Activated CD4-positive, alpha-beta memory T cell treated with anti-CD3 and anti-CD28 coated beads for 36 hours (primary cell): ENCODE data around the gene ZHX3. TPM values are rescaled to one million over a fixed set of nuclear protein-coding genes. Genes with fewer than 3 reads are reported as not detected.

ENCODE experiments used
- CTCF ChIA-PET: fragments of 350-600 bp; sonication (Branson Sonifier 250); formaldehyde crosslinking; loops from one replicate; lab custom pipeline; 2021; ENCODE audit warnings: antibody characterized with exemption, inconsistent platforms; lab: Charles Lee
- POLR2A ChIA-PET: fragments of 350-600 bp; sonication (Branson Sonifier 250); formaldehyde crosslinking; loops from one replicate; lab custom pipeline; 2021; ENCODE audit warnings: antibody characterized with exemption; lab: Charles Lee
- DNase-seq: peaks from one replicate; pipeline ENCODE4 v3.0.0-alpha.2; 2020
- H3K27ac Mint-ChIP-seq: one replicate; pipeline ENCODE4 v1.8.0; 2021; ENCODE audit warnings: mixed read lengths
- H3K27me3 Mint-ChIP-seq: one replicate; pipeline ENCODE4 v1.8.0; 2021; ENCODE audit warnings: mixed read lengths
- H3K36me3 Mint-ChIP-seq: one replicate; pipeline ENCODE4 v1.8.0; 2021; ENCODE audit warnings: mixed read lengths
- H3K4me1 Mint-ChIP-seq: one replicate; pipeline ENCODE4 v1.8.0; 2021; ENCODE audit warnings: low read depth, mixed read lengths
- H3K4me3 Mint-ChIP-seq: one replicate; pipeline ENCODE4 v1.8.0; 2021; ENCODE audit warnings: mild to moderate bottlenecking, mixed read lengths
- H3K9me3 Mint-ChIP-seq: one replicate; pipeline ENCODE4 v1.8.0; 2021; ENCODE audit warnings: mixed read lengths
- intact Hi-C: fragments of 100-400 bp; cut with micrococcal nuclease; formaldehyde crosslinking; loops from one replicate; pipeline ENCODE4 v1.15.1; 2023
- total RNA-seq, 2 experiments: library from RNA; stranded (reverse); gene quantifications; one replicate each; pipeline ENCODE4 v1.2.3, GENCODE V29; 2021

Gene ZHX3
- total RNA-seq, 2 experiments from 2014 or later: 9.4 to 11.3 TPM

DNA sequence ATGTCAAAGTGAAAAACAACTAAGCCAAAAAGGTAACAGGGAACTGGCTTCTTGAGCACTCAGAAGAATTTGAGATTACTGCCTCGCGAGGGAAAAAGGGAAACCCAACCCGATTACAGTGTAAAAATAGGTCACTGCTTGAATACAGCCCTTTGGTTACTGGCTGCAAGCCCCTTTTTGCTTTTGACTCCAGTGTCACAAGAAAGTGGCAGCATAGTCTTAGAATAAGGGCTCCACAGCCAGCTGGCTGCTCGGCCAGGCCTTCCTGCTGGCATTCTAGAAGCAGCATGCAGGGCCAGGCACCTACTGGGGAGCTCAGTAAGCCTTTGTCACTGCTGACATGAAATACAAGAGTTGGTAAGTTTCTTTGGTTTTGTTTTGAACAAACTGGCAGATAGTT is 83.0 kb downstream of the ZHX3 start:
- no peak for DNase-seq
- H3K27me3 Mint-ChIP-seq: no peaks in the 10 kb centered on the region
- POLR2A ChIA-PET: no interaction called here

DNA sequence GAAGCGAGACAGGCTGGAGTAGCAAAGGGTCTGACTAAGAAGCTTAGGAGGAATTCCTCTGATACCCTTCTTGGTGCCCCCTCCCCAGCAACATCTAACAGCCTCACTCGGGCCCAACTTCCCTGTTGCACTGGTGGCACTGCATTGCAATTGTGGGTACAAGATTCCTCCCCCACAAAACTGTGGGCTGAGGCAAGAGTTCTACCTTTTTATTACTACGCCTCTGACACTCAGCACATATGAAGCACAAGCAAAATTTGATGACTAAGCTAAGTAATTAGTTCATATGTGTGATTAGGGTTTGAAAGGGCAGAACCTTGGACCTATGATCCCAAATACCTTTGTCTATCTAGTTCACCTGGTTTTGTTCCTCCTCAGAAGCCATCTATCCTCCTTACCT is 83.5 kb downstream of the ZHX3 start:
- ChIA-PET CTCF (interaction anchor here (1.0 to 5.2 kb wide), 10 partner anchors 10 to 271 kb away, joined by 4 to 69 read pairs (median 8); no protein-coding TSS in a partner anchor), POLR2A (no interaction called here)
- no peak overlapping the region for H3K4me3 Mint-ChIP-seq
- intact Hi-C loops: loop anchor here (5.0 kb wide), 1 partner anchor 83 kb away; the partner anchor contains the start of gene ZHX3
- H3K9me3 Mint-ChIP-seq: no peaks in the 10 kb centered on the region
- H3K4me1 Mint-ChIP-seq: peaks cover 16% of the 10 kb centered on the region
- H3K27ac Mint-ChIP-seq: no peak overlapping the region
- H3K27me3 Mint-ChIP-seq: no peaks in the 10 kb centered on the region
- H3K36me3 Mint-ChIP-seq: no peaks in the 10 kb centered on the region
- no peak for DNase-seq

More for the DNA sequence above, 83.0 kb downstream of the ZHX3 start:
- CTCF ChIA-PET: interaction anchor here (0.8 to 5.2 kb wide), 6 partner anchors 62 to 265 kb away, joined by 3 to 69 read pairs (median 6); no protein-coding TSS in a partner anchor
- intact Hi-C loops: loop anchor here (5.0 kb wide), 1 partner anchor 83 kb away; the partner anchor contains the start of gene ZHX3
- no peak overlapping the region for H3K27ac Mint-ChIP-seq
- peaks cover 16% of the 10 kb centered on the region for H3K4me1 Mint-ChIP-seq
- H3K4me3 Mint-ChIP-seq: no peak overlapping the region
- H3K9me3 Mint-ChIP-seq: no peaks in the 10 kb centered on the region
- no peaks in the 10 kb centered on the region for H3K36me3 Mint-ChIP-seq

DNA sequence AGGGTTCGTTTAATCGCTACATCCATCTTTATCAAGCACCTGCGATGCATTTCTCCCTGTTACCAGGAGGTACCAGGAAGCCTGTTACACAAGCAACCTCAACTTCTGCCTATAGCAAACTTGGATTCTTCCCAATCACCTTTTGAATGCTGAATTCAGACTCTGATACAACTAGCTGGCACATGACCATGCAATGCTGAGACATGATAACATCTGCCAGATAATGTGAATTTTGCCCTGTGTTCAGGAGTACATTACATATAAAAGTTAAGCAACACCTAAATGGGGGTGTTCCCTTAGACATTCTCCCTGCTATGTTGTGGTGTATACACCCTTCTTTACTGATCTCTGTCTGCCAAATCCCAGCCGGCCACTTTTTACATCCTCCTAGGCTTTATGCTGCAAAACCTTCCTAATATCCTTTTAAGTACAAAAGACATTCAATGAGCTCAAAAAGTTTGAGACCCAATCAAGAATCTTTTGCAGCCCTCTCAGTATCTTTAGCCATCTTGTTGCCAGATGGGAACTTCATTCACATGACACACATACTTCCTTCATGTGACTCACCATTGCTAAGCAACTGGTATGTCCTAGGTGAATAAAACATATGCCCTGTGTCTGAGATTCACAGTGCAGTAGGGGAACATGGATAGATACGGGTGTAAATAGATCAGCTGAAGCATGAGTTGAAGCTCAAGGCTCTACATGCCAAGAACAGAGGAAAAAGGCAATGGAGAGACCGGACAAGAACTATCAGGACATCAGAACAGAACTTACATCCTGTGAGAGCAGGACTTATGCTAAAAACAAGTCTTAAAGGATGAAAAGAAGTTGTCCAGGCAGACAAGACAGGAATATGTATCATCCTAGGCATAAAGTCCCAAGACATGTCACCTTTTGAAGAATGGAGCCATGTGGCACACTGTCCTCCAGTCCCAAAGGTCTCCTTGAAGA is 84.3 kb downstream of the ZHX3 start:
- peaks cover 20% of the 10 kb centered on the region for H3K4me1 Mint-ChIP-seq
- H3K4me3 Mint-ChIP-seq: no peak overlapping the region
- no peak overlapping the region for H3K27ac Mint-ChIP-seq
- ChIA-PET CTCF (interaction anchor here (1.0 to 5.2 kb wide), 18 partner anchors 9 to 271 kb away, joined by 3 to 69 read pairs (median 8); partner anchors contain the start of gene LPIN3), POLR2A (no interaction called here)
- DNase-seq: no peak
- H3K27me3 Mint-ChIP-seq: no peaks in the 10 kb centered on the region
- intact Hi-C loops: loop anchor here (1.0 to 5.0 kb wide), 6 partner anchors 60 to 265 kb away; partner anchors contain the start of genes LPIN3 and ZHX3
- no peaks in the 10 kb centered on the region for H3K36me3 Mint-ChIP-seq
- no peaks in the 10 kb centered on the region for H3K9me3 Mint-ChIP-seq

DNA sequence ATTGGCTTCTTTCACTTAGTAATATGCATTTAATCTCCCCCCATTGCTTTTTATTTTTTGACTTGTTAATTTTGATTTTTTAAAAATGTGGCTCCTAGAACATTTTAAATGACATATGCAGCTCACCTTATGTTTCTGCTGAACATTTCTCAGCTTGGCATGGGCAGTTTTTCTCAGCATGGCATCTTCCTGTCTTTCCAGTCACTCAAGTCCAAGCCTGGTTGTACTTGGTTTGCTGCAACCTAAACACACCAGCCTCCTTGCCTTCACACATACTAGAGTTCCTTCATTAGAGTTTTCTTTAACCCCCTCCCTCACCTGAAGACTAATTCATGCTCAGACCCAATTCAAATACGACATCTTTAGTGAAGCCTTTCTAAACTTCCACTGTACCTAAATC is 86.4 kb downstream of the ZHX3 start:
- POLR2A ChIA-PET: interaction anchor here (1.0 kb wide), 1 partner anchor 226 kb away, joined by 3 read pairs; no protein-coding TSS in a partner anchor
- Mint-ChIP-seq H3K9me3 (no peaks in the 10 kb centered on the region), H3K36me3 (no peaks in the 10 kb centered on the region), H3K27me3 (no peaks in the 10 kb centered on the region), H3K27ac (no peak overlapping the region), H3K4me1 (peaks cover 20% of the 10 kb centered on the region), H3K4me3 (no peak overlapping the region)
- CTCF ChIA-PET: interaction anchor here (0.6 to 5.2 kb wide), 11 partner anchors 8 to 268 kb away, joined by 3 to 69 read pairs (median 6); partner anchors contain the start of gene LPIN3
- DNase-seq: no peak
- intact Hi-C loops: loop anchor here (5.0 kb wide), 1 partner anchor 86 kb away; the partner anchor contains the start of gene ZHX3

DNA sequence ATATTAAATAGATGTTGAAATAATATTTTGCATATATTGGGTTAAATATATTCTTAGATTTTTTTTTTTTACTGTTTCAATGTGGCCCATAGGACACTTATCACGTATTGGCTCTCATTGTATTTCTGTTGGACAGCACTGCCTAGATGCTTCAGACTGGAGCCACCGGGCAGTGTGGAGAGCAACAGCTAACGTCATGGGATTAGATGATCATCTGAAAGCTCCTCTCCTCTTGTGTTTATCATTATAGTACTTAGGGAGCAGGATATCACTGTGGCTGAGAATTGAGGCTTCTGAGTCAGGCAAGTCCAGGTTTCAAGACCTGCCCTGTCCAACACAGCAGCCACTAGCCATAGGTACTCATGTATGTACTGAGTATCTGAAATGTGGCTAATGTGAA is 87.4 kb downstream of the ZHX3 start:
- intact Hi-C loops: loop anchor here (5.0 kb wide), 1 partner anchor 87 kb away; the partner anchor contains the start of gene ZHX3
- ChIA-PET POLR2A (no interaction called here), CTCF (interaction anchor here (5.2 kb wide), 1 partner anchor 95 kb away, joined by 69 read pairs; no protein-coding TSS in a partner anchor)
- Mint-ChIP-seq H3K36me3 (no peaks in the 10 kb centered on the region), H3K27ac (no peak overlapping the region), H3K9me3 (no peaks in the 10 kb centered on the region), H3K27me3 (no peaks in the 10 kb centered on the region), H3K4me1 (peaks cover 20% of the 10 kb centered on the region), H3K4me3 (no peak overlapping the region)
- no peak for DNase-seq

DNA sequence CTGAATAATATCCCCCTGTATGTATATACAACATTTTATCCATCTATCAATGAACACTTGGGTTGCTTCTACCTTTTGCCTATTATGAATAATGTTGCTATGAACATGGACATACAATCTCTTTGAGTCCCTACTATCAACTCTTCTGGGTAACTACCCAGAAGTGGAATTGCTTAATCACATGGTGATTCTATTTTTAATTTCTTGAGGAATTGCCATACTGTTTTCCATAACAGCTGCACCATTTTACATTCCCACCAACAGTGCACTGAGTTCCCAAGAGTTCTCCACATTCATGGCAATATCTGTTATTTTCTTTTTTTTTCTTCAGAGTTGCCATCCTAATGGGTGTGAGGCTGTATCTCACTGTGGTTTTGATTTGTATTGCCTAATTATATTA is 88.3 kb downstream of the ZHX3 start:
- intact Hi-C loops: no loop called here
- H3K36me3 Mint-ChIP-seq: no peaks in the 10 kb centered on the region
- ChIA-PET POLR2A (no interaction called here), CTCF (interaction anchor here (0.7 to 5.2 kb wide), 2 partner anchors 56 to 94 kb away, joined by 3 to 69 read pairs; no protein-coding TSS in a partner anchor)
- no peak overlapping the region for H3K4me3 Mint-ChIP-seq
- no peak overlapping the region for H3K27ac Mint-ChIP-seq
- no peak for DNase-seq
- no peaks in the 10 kb centered on the region for H3K9me3 Mint-ChIP-seq
- peaks cover 20% of the 10 kb centered on the region for H3K4me1 Mint-ChIP-seq
- no peaks in the 10 kb centered on the region for H3K27me3 Mint-ChIP-seq

DNA sequence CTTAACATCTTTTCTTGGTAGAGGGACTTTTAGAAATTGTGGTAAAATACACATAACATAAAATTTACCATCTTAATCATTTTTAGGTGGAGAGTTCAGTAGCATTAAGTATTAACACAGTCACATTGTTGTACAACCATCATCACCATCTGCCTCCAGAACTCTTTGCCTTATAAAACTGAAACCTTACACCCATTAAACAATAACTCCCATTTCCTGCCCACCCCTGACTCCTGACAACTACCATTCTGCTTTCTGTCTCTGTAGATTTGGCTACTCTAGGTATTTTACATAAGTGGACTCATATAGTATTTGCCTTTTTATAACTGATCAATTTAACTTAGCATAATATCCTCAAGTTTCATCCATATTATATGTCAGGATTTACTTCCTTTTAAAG is 88.7 kb downstream of the ZHX3 start:
- CTCF ChIA-PET: no interaction called here
- peaks cover 20% of the 10 kb centered on the region for H3K4me1 Mint-ChIP-seq
- intact Hi-C loops: no loop called here
- no peaks in the 10 kb centered on the region for H3K27me3 Mint-ChIP-seq
- H3K4me3 Mint-ChIP-seq: no peak overlapping the region
- no peaks in the 10 kb centered on the region for H3K36me3 Mint-ChIP-seq
- DNase-seq: no peak
- POLR2A ChIA-PET: no interaction called here
- H3K9me3 Mint-ChIP-seq: no peaks in the 10 kb centered on the region
- no peak overlapping the region for H3K27ac Mint-ChIP-seq

DNA sequence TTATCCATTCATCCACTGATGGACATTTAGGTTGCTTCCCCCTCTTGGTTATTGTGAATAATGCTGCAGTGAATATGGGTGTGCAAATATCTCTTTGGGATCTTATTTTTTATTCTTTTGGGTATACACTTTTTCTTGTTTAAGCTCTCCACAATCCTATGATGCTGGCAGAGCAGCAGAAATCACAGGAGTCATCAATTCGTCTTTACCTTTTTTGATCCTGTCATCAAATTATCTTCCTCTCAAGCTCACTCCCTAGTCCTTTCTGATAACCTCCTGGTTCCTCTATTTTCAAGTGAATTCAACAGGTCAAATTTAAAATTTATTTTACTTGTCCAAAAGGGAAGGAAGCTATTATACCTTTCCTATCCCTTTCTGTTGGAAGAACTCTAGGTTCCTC is 91.1 kb downstream of the ZHX3 start:
- intact Hi-C loops: no loop called here
- ChIA-PET POLR2A (no interaction called here), CTCF (interaction anchor here (1.2 to 1.5 kb wide), 2 partner anchors 53 to 91 kb away, joined by 3 to 5 read pairs; no protein-coding TSS in a partner anchor)
- Mint-ChIP-seq H3K9me3 (no peaks in the 10 kb centered on the region), H3K27me3 (no peaks in the 10 kb centered on the region), H3K4me3 (no peak overlapping the region), H3K4me1 (peaks cover 4% of the 10 kb centered on the region), H3K27ac (no peak overlapping the region), H3K36me3 (no peaks in the 10 kb centered on the region)
- DNase-seq: no peak

DNA sequence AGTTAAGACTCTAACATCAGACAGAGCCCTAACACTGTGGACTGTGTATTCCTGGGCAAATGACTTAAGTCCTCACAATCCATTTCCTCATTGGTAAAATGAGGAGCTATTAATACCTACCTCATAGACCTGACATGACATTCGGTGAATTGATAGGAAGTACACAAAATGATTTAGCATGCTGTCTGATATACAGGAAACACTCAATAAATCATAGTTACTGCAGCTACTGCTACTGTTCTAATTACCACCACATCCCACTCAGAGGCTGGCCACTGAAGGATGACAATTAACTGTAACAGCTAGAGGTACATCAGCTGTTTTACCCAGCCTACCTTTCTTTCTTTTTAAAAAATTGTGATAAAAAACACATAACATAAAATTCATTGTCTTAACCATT is 92.4 kb downstream of the ZHX3 start:
- Mint-ChIP-seq H3K27me3 (no peaks in the 10 kb centered on the region), H3K9me3 (no peaks in the 10 kb centered on the region), H3K36me3 (no peaks in the 10 kb centered on the region), H3K4me1 (peaks cover 4% of the 10 kb centered on the region), H3K27ac (no peak overlapping the region), H3K4me3 (no peak overlapping the region)
- POLR2A ChIA-PET: no interaction called here
- no peak for DNase-seq
- intact Hi-C loops: no loop called here
- CTCF ChIA-PET: interaction anchor here (1.0 to 3.9 kb wide), 5 partner anchors 53 to 130 kb away, joined by 3 to 20 read pairs (median 5); no protein-coding TSS in a partner anchor

DNA sequence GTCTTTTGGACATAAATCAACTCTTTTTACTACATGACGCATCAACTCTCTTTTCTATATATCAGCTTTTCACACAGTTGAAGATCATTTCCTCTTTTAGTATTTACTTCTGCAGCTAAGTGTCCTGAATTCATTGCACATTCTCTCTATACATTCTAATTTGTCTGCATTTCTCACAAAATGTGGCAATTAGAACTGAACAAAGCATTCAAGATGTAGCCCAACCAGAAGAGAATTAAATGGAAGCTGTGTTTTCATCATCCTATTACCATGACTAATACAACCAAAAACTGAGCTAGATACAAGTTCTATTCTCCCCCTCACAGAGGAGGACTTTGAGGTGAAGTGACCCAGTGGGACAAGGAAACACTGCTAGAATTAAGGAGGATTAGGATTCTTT is 93.2 kb downstream of the ZHX3 start:
- Mint-ChIP-seq H3K9me3 (no peaks in the 10 kb centered on the region), H3K4me3 (no peak overlapping the region), H3K4me1 (peaks cover 4% of the 10 kb centered on the region), H3K27ac (no peak overlapping the region), H3K27me3 (no peaks in the 10 kb centered on the region), H3K36me3 (no peaks in the 10 kb centered on the region)
- POLR2A ChIA-PET: no interaction called here
- DNase-seq: no peak
- intact Hi-C loops: no loop called here
- CTCF ChIA-PET: interaction anchor here (0.8 to 3.9 kb wide), 9 partner anchors 9 to 233 kb away, joined by 3 to 20 read pairs (median 3); partner anchors contain the start of gene LPIN3

DNA sequence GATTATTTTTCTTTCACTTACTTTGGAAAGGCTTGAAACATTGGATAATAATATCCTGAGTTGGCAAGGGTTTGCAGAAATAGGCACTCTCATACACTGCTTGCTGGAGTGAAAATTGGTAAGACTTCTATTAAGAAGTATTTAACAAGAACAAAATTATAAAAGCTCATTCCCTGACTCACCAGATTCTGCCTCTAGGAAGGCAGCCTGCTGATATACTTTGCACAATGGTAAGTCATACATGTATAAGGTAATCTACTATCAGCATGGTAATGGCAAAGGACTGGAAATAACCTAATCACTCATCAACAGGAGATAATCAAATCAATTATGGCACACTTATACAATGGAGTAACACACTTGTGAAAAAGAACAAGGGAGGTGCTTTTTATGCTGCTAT is 94.4 kb downstream of the ZHX3 start:
- ChIA-PET POLR2A (no interaction called here), CTCF (interaction anchor here (1.0 to 3.9 kb wide), 4 partner anchors 8 to 51 kb away, joined by 3 to 20 read pairs (median 6); no protein-coding TSS in a partner anchor)
- H3K27ac Mint-ChIP-seq: no peak overlapping the region
- no peaks in the 10 kb centered on the region for H3K36me3 Mint-ChIP-seq
- H3K4me1 Mint-ChIP-seq: no peaks in the 10 kb centered on the region
- H3K4me3 Mint-ChIP-seq: no peak overlapping the region
- intact Hi-C loops: no loop called here
- no peaks in the 10 kb centered on the region for H3K9me3 Mint-ChIP-seq
- H3K27me3 Mint-ChIP-seq: no peaks in the 10 kb centered on the region
- no peak for DNase-seq

DNA sequence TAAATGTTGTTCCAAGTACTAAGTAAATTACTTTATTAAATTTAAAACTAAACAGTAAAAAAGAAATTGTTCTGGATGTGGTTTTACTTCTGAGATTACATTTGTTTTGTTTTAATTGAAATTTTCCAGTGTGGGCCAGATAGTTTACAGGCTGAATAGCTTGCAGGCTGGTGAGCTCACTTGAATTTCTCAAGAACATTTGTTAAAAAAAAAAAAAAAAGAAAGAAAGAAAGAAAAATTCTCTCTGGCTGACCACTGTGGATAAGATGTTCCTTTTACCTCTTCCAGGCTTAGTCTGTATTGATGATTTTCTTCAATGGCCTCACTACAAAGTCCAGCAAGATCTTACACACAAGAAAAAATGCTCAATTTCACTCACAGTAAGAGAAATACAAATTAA is 94.8 kb downstream of the ZHX3 start:
- Mint-ChIP-seq H3K4me3 (no peak overlapping the region), H3K27me3 (no peaks in the 10 kb centered on the region), H3K27ac (no peak overlapping the region), H3K36me3 (no peaks in the 10 kb centered on the region), H3K9me3 (no peaks in the 10 kb centered on the region), H3K4me1 (no peaks in the 10 kb centered on the region)
- DNase-seq: no peak
- CTCF ChIA-PET: interaction anchor here (1.0 to 3.9 kb wide), 2 partner anchors 9 to 50 kb away, joined by 5 to 20 read pairs; no protein-coding TSS in a partner anchor
- POLR2A ChIA-PET: no interaction called here
- intact Hi-C loops: no loop called here
